ENCODE results near the gene MRPL49. TPM values are rescaled to one million over a fixed set of nuclear protein-coding genes. Genes with fewer than 3 reads are reported as not detected.
A peak's percentile ranks its signal among the peaks of the same experiment; 100 is the strongest.
"Not testable (repeated sequence)": the region's sequence is repeated elsewhere in the genome, so short reads cannot be mapped to it uniquely, and the experiment has no call there.

The MRPL49 gene
- total RNA-seq, 6 donors from 2014 or later = 15.7 to 78.6 (median 57.1) TPM

GRCh38 chr11:65166893-65167292, 44.8 kb downstream of the MRPL49 start:
- Histone ChIP-seq H3K4me1 (no peaks in the 10 kb centered on the region), H3K9me3 (no peaks in the 10 kb centered on the region), H3K27ac (no peak overlapping the region), H3K36me3 (no peaks in the 10 kb centered on the region), H3K27me3 (no peaks in the 10 kb centered on the region), H3K4me3 (no peak overlapping the region)
- DNase-seq (no peak), ATAC-seq (ENCODE audit: low FRiP score in 2 of 2) (no peak)
- 81 to 84% methylated on average over 3 of the region's 3 CpGs for WGBS, 2 donors
- no peak for TF ChIP-seq POLR2A (IDR thresholded peaks at IDR 0.05)
- TF ChIP-seq CTCF (IDR thresholded peaks at IDR 0.05) = no peak
- TF ChIP-seq EP300 (IDR thresholded peaks at IDR 0.05) = no peak

GRCh38 chr11:65167656-65168055, 45.5 kb downstream of the MRPL49 start:
- WGBS, 2 donors = 85 to 92% methylated on average over 3 of the region's 3 CpGs
- Histone ChIP-seq H3K4me1 (no peaks in the 10 kb centered on the region), H3K36me3 (no peaks in the 10 kb centered on the region), H3K27me3 (no peaks in the 10 kb centered on the region), H3K9me3 (no peaks in the 10 kb centered on the region), H3K27ac (no peak overlapping the region), H3K4me3 (no peak overlapping the region)
- no peak for DNase-seq
- TF ChIP-seq EP300 (IDR thresholded peaks at IDR 0.05) (no peak), POLR2A (IDR thresholded peaks at IDR 0.05) (no peak), CTCF (IDR thresholded peaks at IDR 0.05) (no peak), POLR2AphosphoS5 (IDR thresholded peaks at IDR 0.05) (no peak)
- no peak for ATAC-seq (ENCODE audit: low FRiP score in 2 of 2)

- Histone ChIP-seq H3K9me3 (no peaks in the 10 kb centered on the region), H3K27ac (peak overlapping the region in 1 of 4 donors; percentile 8), H3K27me3 (no peaks in the 10 kb centered on the region), H3K4me3 (no peak overlapping the region), H3K4me1 (no peaks in the 10 kb centered on the region), H3K36me3 (no peaks in the 10 kb centered on the region)
- no peak for TF ChIP-seq POLR2AphosphoS5 (IDR thresholded peaks at IDR 0.05)
- no peak for TF ChIP-seq EP300 (IDR thresholded peaks at IDR 0.05)
- no peak for TF ChIP-seq POLR2A (IDR thresholded peaks at IDR 0.05)
- no peak for TF ChIP-seq CTCF (IDR thresholded peaks at IDR 0.05)
- WGBS, 2 donors = 59 to 67% methylated on average over 6 to 11 of the region's 11 CpGs
- no peak for DNase-seq
- ATAC-seq (ENCODE audit: low FRiP score in 2 of 2) = no peak
These were observed 47.1 kb downstream of the MRPL49 start for GRCh38 chr11:65169164-65169641.

DNA sequence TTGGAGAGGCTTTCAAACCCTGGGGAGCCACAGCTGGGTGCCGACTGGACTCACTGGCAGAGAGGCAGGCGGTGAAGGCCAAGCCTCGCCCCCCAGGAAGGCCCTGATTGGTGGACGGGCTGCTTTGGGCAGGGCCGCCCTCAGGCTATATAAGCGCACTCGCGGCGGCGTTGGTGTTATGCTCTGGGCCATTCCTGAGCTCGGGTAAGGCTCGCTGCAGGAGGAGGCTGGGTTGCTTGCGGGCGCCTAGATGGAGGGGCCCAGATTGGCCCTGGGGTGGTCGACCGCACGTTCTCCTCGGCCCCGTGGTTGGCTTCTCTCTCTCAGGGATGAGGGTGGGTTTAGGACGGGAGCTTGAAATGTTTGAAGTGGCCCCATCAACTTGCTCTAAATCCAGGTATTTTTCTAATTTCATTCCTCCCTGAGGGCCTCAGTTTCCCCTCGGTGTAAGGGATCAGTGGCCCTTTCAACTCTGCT, 48.0 kb downstream of the MRPL49 start, which contains the start of gene SPDYC:
SPDYC (plus strand) TSS at position 176 of the 477 bp plus-strand sequence. CDS start 1,125 bp downstream, outside the sequence.
- Histone ChIP-seq H3K36me3 (no peaks in the 10 kb centered on the region), H3K9me3 (no peaks in the 10 kb centered on the region), H3K27ac (peak within 1 kb of the TSS in 1 of 4 donors; percentile 8), H3K27me3 (no peaks in the 10 kb centered on the region), H3K4me3 (no peak within 1 kb of the TSS), H3K4me1 (no peaks in the 10 kb centered on the region)
- TF ChIP-seq CTCF (IDR thresholded peaks at IDR 0.05) = no peak
- TF ChIP-seq POLR2AphosphoS5 (IDR thresholded peaks at IDR 0.05) = no peak
- TF ChIP-seq EP300 (IDR thresholded peaks at IDR 0.05) = no peak
- TF ChIP-seq POLR2A (IDR thresholded peaks at IDR 0.05) = no peak
- ATAC-seq (ENCODE audit: low FRiP score in 2 of 2) (no peak), DNase-seq (peak in 1 of 2 donors; percentile 67)
- 94 to 95% methylated on average over 12 to 21 of the region's 21 CpGs for WGBS, 2 donors

DNA sequence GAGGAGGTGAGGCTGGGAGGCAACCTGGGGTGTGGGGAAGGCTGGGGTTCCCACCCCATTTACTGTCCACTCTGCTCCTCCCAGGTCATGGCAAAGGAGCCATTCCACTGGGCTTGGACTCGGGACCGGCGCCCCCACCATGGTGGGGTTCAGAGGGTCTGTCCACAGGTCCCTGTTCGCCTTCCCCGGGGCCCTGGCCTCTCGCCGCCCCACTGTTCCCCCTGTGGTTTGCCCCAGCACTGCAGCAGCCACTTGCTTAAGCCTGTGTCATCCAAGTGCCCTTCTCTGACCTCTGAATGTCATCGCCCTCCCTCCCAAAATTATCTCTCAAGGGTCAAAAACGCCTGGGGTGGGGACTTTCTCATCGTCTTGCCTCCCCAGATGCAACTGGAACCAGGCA, 50.5 kb downstream of the MRPL49 start:
- no peaks in the 10 kb centered on the region for H3K9me3 ChIP-seq
- 87 to 93% methylated on average over 9 to 10 of the region's 10 CpGs for WGBS, 2 donors
- ATAC-seq (ENCODE audit: low FRiP score in 2 of 2) (peak in 1 of 2 donors; percentile 35), DNase-seq (peak in 1 of 2 donors; percentile 67)
- no peak for TF ChIP-seq POLR2A (IDR thresholded peaks at IDR 0.05)
- no peak for TF ChIP-seq CTCF (IDR thresholded peaks at IDR 0.05)
- no peak for TF ChIP-seq POLR2AphosphoS5 (IDR thresholded peaks at IDR 0.05)
- TF ChIP-seq EP300 (IDR thresholded peaks at IDR 0.05) = no peak
- no peaks in the 10 kb centered on the region for H3K27me3 ChIP-seq
- H3K4me1 ChIP-seq = no peaks in the 10 kb centered on the region
- H3K36me3 ChIP-seq = no peaks in the 10 kb centered on the region
- H3K27ac ChIP-seq = no peak overlapping the region
- H3K4me3 ChIP-seq = no peak overlapping the region

DNA sequence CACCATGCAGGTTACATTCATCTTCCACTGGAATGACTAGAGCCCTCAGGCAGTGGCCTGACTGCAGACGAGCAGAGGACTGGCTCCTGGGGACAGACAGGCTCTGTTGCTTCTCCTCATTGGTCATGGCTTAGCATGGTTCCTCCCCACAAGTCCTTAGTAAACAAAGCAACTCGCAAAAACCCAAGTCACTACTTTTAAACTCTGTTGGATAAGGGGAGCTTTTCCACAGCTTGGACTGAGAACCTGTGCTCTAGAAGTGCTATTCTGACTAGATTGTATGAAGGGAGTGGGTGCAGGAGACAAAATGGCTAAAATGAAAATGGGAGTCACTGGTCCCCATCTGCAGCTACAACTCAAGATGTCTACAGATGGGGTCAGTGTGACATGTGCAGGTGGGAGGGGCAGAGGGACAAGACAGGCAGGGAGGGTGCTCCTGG, 52.5 kb downstream of the MRPL49 start:
- 34 to 72% methylated on average over 2 of the region's 2 CpGs for WGBS, 2 donors
- H3K27ac ChIP-seq; H3K4me3 ChIP-seq; H3K9me3 ChIP-seq; H3K27me3 ChIP-seq; DNase-seq; ATAC-seq (ENCODE audit: low FRiP score in 2 of 2); H3K4me1 ChIP-seq; H3K36me3 ChIP-seq: not testable (repeated sequence)

Measured in upper lobe of left lung (tissue), 6 donors.